ENCODE measurements around the gene PPEF1. TPM values are rescaled to one million over a fixed set of nuclear protein-coding genes. Genes with fewer than 3 reads are reported as not detected.
"Not testable (repeated sequence)": the region's sequence is repeated elsewhere in the genome, so short reads cannot be mapped to it uniquely, and the experiment has no call there.

Gene PPEF1
- total RNA-seq, 2 donors from 2014 or later: 0.15 TPM; not detected in 1

GRCh38 chrX:18725310-18725943, 18.0 kb downstream of the PPEF1 start:
- Histone ChIP-seq H3K36me3 (no peaks in the 10 kb centered on the region), H3K4me3 (no peak overlapping the region), H3K4me1 (no peaks in the 10 kb centered on the region), H3K9me3 (no peaks in the 10 kb centered on the region), H3K9ac (ENCODE audit: low read depth in 2 of 2, low read length in 2 of 2) (no peak overlapping the region), H3K27me3 (no peaks in the 10 kb centered on the region), H3K27ac (no peak overlapping the region)
- no peak for DNase-seq
- no peak for TF ChIP-seq CTCF (IDR thresholded peaks at IDR 0.05)
- intact Hi-C loops (cut with DNase I): no loop called here

GRCh38 chrX:18733287-18733686, 25.8 kb downstream of the PPEF1 start:
- Histone ChIP-seq H3K4me1 (no peaks in the 10 kb centered on the region), H3K9ac (ENCODE audit: low read depth in 2 of 2, low read length in 2 of 2) (no peak overlapping the region), H3K36me3 (no peaks in the 10 kb centered on the region), H3K9me3 (no peaks in the 10 kb centered on the region), H3K4me3 (no peak overlapping the region), H3K27me3 (no peaks in the 10 kb centered on the region), H3K27ac (no peak overlapping the region)
- DNase-seq: no peak
- no peak for TF ChIP-seq CTCF (IDR thresholded peaks at IDR 0.05)
- intact Hi-C loops (cut with DNase I): no loop called here

GRCh38 chrX:18739609-18740008, 32.2 kb downstream of the PPEF1 start:
- H3K9ac ChIP-seq (ENCODE audit: low read depth in 2 of 2, low read length in 2 of 2); H3K27ac ChIP-seq; H3K4me3 ChIP-seq; H3K4me1 ChIP-seq; H3K36me3 ChIP-seq; H3K9me3 ChIP-seq; DNase-seq; H3K27me3 ChIP-seq; intact Hi-C loops (cut with DNase I): not testable (repeated sequence)

- Histone ChIP-seq H3K4me1 (no peaks in the 10 kb centered on the region), H3K9me3 (no peaks in the 10 kb centered on the region), H3K27ac (no peak overlapping the region), H3K9ac (ENCODE audit: low read depth in 2 of 2, low read length in 2 of 2) (no peak overlapping the region), H3K4me3 (no peak overlapping the region), H3K27me3 (no peaks in the 10 kb centered on the region), H3K36me3 (no peaks in the 10 kb centered on the region)
- intact Hi-C loops (cut with DNase I): no loop called here
- no peak for TF ChIP-seq CTCF (IDR thresholded peaks at IDR 0.05)
- DNase-seq: no peak
These were observed 41.1 kb downstream of the PPEF1 start for GRCh38 chrX:18748499-18748898.

- no peak overlapping the region for H3K27ac ChIP-seq
- TF ChIP-seq CTCF (IDR thresholded peaks at IDR 0.05): no peak
- intact Hi-C loops (cut with DNase I): no loop called here
- no peak for DNase-seq
- H3K4me3 ChIP-seq: no peak overlapping the region
- H3K27me3 ChIP-seq: peaks cover 3% of the 10 kb centered on the region
- no peaks in the 10 kb centered on the region for H3K36me3 ChIP-seq
- H3K9ac ChIP-seq (ENCODE audit: low read depth in 2 of 2, low read length in 2 of 2): no peak overlapping the region
- H3K4me1 ChIP-seq: no peaks in the 10 kb centered on the region
- H3K9me3 ChIP-seq: no peaks in the 10 kb centered on the region
These were observed 46.2 kb downstream of the PPEF1 start for GRCh38 chrX:18753631-18754030.

GRCh38 chrX:18755651-18756050, 48.2 kb downstream of the PPEF1 start:
- DNase-seq: no peak

More at GRCh38 chrX:18755651-18756050, 48.2 kb downstream of the PPEF1 start:
- H3K4me3 ChIP-seq: no peak overlapping the region
- H3K9me3 ChIP-seq: no peaks in the 10 kb centered on the region
- no peaks in the 10 kb centered on the region for H3K36me3 ChIP-seq
- peaks cover 8% of the 10 kb centered on the region for H3K27me3 ChIP-seq
- no peaks in the 10 kb centered on the region for H3K4me1 ChIP-seq
- H3K9ac ChIP-seq (ENCODE audit: low read depth in 2 of 2, low read length in 2 of 2): no peak overlapping the region
- no peak overlapping the region for H3K27ac ChIP-seq
- no peak for TF ChIP-seq CTCF (IDR thresholded peaks at IDR 0.05)
- intact Hi-C loops (cut with DNase I): no loop called here
